AG10803 (cell line): Measurements from ENCODE around the gene VGLL4.

ENCODE experiments used
- DNase-seq: peaks from one replicate; pipeline ENCODE4 v3.0.0; 2010; ENCODE audit warnings: low read depth
- H3K4me3 ChIP-seq: 2 replicates; pipeline ENCODE4 v1.5.1; 2011; ENCODE audit warnings: mild to moderate bottlenecking, low read length, control low read depth
- CTCF ChIP-seq: conservative IDR thresholded peaks from 2 replicates; pipeline ENCODE4 v1.5.1; 2011; ENCODE audit warnings: mild to moderate bottlenecking, low read length, control low read depth, inconsistent platforms

VGLL4 gene

DNA sequence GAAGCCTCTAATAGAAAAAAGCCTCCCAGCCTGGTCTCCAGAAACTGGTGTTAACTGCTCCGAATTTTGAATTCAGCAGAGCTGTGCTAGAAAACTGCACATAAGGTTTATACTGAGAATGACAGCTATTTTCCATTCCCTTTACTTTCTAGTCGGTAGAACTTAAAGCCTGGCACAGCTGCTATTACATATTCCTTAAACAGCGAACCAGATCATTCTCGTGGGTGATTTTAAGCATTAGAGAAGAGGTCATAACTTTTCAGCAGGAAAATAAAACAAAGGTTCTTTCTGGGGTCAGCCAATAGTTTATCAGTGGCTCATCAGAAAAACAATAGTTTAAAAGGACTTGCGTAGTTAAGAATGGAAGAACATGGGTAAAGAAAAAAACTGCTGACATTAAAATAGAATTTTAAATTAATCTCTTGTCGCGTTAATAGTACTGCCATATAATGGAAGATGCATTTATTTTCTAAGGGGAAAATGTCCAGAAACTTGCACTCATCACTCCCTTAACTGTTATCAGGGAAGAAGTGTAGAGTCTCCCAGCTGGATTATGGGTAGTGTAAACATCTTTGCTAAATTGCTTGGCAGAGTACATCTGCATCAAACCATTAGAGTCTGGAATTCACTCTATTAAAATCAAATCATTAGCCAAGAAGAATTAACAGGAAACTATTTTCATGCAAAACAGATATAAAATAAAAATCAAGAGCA, 7.9 kb downstream of the VGLL4 start:
- TF ChIP-seq CTCF, result no peak
- no peak for DNase-seq
- no peak overlapping the region for H3K4me3 ChIP-seq

GRCh38 chr3:11634974-11635612, 8.6 kb downstream of the VGLL4 start:
- DNase-seq, result no peak
- H3K4me3 ChIP-seq, result no peak overlapping the region
- no peak for TF ChIP-seq CTCF

- DNase-seq, result no peak
- TF ChIP-seq CTCF, result no peak
- H3K4me3 ChIP-seq, result no peak overlapping the region
Measured at GRCh38 chr3:11634081-11634635, 9.6 kb downstream of the VGLL4 start.

DNA sequence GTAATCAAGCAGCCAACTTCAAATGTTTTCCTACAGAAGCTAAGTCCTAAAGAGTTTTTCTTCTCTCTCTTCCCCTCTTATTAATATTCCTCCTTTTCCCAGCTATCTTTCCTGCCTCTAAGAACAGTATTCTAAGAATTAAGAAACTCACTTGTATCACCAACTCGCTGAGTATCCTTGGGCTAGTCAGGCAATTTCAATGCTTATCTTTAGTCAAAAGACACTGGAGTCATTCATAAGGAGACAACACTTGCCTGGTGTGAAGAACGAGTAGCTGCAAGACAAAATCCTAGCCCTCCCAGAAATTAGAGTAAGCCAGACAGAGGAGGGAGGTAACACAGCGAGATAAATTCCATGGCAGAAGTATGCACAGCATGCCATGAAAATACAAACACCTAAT, 10.7 kb downstream of the VGLL4 start:
- H3K4me3 ChIP-seq, result no peak overlapping the region
- TF ChIP-seq CTCF, result no peak
- no peak for DNase-seq

DNA sequence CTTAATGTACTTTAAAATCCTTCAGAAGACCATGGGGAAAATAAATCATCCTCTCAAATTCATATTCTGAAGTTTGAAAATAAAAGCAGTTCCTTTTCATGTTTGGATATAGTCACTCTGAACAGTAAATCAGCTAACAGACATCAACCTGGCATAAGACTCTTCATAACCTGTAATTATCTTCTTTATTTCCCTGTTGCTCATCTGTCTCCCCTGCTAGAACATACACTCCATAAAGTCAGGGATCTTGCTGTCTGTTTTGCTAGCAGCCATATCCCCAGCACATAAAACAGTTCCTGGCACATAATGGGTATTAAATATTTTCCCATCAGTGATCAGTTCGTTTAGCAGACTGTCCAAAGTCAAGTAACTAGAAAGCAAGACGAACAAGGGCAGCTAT, 11.2 kb downstream of the VGLL4 start:
- TF ChIP-seq CTCF, result no peak
- DNase-seq, result no peak
- H3K4me3 ChIP-seq, result no peak overlapping the region

- TF ChIP-seq CTCF, result no peak
- H3K4me3 ChIP-seq, result no peak overlapping the region
- no peak for DNase-seq
Measured at GRCh38 chr3:11631820-11632219, 11.9 kb downstream of the VGLL4 start.

DNA sequence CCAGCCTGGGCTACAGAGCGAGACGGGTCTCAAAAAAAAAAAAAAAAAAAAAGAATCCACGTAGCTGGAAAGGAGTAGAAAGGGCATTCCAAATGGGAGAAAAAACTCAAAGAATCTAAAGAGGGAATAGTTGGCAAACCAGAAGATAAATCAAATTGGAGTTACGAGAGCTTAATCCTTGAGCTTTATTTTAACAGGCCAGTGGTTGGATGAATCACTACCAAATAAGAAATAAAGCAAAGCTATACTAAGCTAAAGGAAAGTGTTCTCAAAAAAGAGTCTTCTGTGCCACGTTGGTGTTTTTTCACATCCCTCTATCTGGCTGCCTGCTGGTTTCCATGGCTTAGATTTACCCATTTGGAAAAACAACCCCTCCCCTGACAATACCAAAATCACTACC, 14.0 kb downstream of the VGLL4 start:
- peak; percentile 97 for DNase-seq
- no peak for TF ChIP-seq CTCF
- no peak overlapping the region for H3K4me3 ChIP-seq
